DMS53 (cell line): ENCODE results near the gene ARHGEF37.
"Not testable (repeated sequence)": the region's sequence is repeated elsewhere in the genome, so short reads cannot be mapped to it uniquely, and the experiment has no call there.

Experiments
- DNase-seq: peaks from one replicate; lab custom pipeline; 2025; lab: John Stamatoyannopoulos, UW

The ARHGEF37 gene, protein sequence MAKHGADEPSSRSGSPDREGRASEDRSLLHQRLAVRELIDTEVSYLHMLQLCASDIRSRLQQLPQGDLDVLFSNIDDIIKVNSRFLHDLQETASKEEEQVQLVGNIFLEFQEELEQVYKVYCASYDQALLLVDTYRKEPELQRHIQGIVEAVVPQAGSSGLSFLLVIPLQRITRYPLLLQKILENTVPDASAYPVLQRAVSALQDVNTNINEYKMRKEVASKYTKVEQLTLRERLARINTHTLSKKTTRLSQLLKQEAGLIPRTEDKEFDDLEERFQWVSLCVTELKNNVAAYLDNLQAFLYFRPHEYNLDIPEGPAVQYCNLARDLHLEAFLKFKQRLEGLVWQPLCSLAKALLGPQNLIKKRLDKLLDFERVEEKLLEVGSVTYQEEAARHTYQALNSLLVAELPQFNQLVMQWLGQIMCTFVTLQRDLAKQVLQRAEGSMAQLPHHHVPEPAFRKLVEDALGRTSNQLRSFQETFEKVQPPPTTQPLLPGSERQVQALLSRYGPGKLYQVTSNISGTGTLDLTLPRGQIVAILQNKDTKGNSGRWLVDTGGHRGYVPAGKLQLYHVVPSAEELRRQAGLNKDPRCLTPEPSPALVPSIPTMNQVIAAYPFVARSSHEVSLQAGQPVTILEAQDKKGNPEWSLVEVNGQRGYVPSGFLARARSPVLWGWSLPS

DNA sequence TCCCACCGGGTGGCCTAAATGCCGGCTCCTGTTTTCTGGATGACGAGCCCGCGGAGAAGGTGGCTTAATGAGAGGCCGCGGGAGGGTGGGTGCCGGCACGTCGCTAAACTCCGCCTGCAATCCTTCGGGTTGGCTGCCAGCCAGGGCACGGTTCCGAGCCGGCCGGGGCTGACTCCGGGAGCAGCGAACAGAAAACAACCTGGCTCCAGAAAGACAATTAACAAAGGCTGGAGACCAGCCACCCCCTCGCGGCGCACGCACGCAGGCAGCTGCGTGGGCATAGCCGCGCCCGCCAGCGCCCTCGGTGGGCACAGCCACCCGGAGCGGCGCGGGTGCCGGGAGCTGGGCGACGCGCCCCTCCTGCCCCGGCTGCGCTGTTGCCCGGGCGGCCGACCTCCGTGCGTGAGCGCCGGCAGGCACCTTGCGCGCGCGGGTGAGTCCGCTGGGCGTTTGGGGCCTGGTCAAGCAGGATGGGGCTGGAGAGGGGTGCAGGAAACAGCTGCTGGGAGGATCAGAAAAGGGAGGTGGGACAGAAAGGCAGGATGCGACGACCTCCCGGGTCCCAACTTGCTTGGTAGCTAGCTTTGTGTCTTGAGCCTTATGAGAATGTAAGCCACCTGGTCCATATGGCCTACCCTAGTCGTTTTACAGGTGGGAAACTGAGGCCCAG lies at the start of gene ARHGEF37:
Gene ARHGEF37, plus strand, starts transcription at position 307 of the 670 bp plus-strand sequence. CDS start 16,272 bp downstream, outside the sequence.
- DNase-seq: peak; percentile 86

DNA sequence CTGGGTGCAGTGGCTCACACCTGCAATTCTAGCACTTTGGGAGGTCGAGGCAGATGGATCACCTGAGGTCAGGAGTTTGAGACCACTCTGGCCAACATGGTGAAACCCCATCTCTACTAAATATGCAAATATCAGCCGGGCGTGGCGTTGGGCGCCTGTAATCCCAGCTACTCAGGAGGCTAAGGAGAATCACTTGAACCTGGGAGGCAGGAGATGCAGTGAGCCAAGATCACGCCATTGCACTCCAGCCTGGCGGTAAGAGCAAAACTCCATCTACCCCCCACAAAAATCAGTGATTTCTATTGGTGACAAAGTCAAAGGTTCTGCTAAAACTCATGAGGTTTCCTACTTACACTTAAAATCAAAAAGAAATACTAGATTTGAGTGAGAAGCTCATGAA lies 48.9 kb upstream of the ARHGEF37 start:
- no peak for DNase-seq

DNA sequence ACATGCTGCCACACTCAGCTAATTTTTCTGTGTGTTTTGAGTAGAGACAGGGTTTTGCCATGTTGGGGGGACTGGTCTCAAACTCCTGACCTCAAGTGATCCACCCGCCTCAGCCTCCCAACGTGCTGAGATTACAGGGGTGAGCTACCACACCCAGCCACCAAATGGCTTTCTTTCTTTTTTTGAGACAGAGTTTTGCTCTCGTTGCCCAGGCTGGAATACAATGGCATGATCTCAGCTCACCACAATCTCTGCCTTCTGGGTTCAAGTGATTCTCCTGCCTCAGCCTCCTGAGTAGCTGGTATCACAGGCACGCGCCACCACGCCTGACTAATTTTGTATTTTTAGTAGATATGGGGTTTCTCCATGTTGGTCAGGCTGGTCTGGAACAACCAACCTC lies 45.5 kb upstream of the ARHGEF37 start:
- not testable (repeated sequence) for DNase-seq

- no peak for DNase-seq
Observed at GRCh38 chr5:149537374-149537975, 43.8 kb upstream of the ARHGEF37 start.

DNA sequence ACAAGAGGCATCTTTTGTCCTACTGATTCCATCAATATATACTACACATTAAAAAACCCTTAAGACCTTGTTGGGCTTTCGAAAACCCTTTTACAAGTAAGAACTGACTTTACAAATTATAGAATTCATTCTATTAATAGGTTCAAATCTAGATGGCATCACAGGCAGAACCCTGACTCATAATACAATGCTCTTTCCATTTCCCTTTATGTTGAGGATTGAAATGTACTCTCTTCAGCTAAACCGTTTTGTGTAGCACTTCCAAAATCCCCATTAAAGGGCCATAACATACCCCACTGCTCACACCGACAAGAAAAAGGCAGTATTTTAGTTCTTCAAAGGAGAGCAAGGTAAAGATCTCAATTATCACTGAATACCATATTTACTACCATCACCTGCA lies 41.2 kb upstream of the ARHGEF37 start:
- DNase-seq: no peak

GRCh38 chr5:149541893-149542292 lies 39.4 kb upstream of the ARHGEF37 start:
- DNase-seq: no peak

DNA sequence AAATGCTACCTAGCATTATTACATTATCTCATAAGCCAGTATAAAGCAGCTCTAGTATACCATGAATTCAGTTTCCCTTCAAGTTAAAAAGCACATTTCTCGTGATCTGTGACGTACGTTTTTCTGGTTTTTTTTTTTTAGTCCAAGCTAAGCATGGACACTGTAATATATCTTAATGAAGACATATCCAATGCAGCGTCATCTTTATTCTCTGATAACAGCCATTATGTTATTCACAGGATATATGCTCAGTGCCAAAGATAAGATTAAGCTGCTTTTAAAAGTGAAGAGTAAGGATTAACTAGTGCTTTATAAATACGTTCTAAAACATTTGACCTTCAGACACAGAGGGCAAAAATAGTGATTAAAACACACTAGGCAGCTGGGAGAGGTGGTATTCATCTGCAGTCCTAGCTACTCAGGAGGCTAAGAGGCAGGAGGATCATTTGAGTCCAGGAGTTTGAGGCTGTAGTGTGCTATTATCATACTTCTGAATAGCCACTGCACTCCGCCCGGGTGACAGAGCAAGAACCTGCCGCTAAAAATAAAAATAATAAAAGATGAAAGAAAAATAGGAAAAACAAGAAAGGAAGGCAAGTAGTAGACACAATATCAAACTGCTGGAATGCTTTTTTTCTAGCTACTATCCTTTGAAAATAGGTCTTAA lies 37.8 kb upstream of the ARHGEF37 start:
- no peak for DNase-seq

GRCh38 chr5:149544028-149544420 lies 37.3 kb upstream of the ARHGEF37 start:
- no peak for DNase-seq

GRCh38 chr5:149545327-149545726 lies 36.0 kb upstream of the ARHGEF37 start:
- no peak for DNase-seq

GRCh38 chr5:149546974-149547373 lies 34.3 kb upstream of the ARHGEF37 start:
- peak; percentile 79 for DNase-seq

DNA sequence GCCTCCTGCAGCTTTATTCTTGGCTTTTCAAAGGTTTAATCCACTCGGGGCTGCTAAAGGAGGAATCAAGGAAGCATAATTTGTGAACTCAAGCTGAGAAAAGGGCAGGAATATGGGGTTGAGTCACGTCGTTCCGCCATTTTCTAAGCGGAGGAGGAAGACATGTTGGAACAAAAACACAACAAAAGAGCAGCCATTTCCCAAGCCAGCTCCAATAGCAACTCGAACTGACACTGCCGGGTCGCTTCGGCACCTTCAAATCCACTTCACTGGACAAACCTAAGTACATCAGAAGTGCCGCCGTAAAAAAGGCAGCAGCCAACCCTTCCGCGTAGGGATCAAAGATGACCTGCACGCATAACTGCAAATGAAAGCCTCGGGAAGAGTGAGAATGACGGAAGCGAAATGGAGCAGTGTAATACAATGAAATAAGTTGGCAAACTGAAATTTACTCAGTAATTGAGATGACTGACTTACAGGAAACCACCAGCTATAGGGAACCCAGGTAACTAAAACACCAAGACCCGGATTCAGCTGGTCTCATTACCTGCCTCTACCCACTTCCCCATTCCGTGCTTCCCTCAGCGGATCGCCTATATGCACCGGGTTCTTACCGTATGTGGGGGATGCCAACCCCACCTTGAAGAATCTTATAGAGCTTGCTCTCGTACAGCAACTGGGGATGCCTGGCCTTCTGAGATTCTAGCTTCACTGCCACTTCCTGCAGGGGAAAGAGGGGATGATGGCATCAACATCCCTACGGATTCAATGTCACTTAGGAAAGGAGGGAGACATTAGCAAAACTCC lies 31.6 kb upstream of the ARHGEF37 start:
- DNase-seq: peak; percentile 95

DNA sequence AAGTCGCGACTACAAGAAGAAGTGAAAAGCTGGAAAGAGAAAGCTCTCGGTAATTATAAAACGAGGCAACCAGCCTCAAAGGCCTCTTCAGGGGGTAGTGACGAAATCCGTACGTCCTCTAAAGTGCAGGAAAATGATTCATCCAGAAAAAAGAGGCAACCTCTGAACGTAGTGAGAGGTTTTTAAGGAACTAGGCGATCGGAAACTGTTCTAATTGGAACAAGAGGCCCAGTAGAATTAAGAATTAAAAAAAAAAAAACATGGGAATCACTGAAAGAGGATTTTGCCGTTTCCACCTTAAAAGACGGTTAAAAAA lies 31.1 kb upstream of the ARHGEF37 start:
- DNase-seq: peak; percentile 79

- DNase-seq: peak; percentile 71
Observed at GRCh38 chr5:149550594-149551226, 30.6 kb upstream of the ARHGEF37 start.

- DNase-seq: peak; percentile 100
Observed at GRCh38 chr5:149551227-149552037, 29.9 kb upstream of the ARHGEF37 start, which contains the start of gene CSNK1A1. CSNK1A1 (minus strand) TSS chr5:149551439; CDS start chr5:149550964, 475 bp downstream.

DNA sequence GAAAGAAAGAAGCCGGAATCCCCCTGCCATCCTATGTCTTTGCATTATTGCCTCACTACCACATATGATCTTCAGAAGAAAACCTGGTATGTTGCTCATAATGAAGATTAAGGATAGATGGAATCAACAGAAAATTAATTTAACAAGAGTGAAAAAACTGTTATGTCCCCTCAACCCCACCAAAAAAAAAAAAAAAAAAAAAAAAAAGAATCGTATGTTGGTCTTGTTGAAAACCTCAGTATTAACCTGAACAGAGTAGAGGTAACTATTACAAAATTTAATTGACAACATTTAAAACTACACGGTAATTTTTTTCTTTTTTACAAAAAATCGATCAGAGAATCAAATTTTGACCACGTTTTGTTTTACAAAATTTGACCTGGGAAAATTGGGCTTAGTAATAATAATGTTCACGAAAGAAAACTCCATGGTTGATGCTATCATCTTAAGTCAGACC lies 29.2 kb upstream of the ARHGEF37 start:
- no peak for DNase-seq

- no peak for DNase-seq
Observed at GRCh38 chr5:149552553-149553160, 28.6 kb upstream of the ARHGEF37 start.

GRCh38 chr5:149559706-149560105 lies 21.6 kb upstream of the ARHGEF37 start:
- DNase-seq: no peak

GRCh38 chr5:149561848-149562247 lies 19.4 kb upstream of the ARHGEF37 start:
- DNase-seq: peak; percentile 82

DNA sequence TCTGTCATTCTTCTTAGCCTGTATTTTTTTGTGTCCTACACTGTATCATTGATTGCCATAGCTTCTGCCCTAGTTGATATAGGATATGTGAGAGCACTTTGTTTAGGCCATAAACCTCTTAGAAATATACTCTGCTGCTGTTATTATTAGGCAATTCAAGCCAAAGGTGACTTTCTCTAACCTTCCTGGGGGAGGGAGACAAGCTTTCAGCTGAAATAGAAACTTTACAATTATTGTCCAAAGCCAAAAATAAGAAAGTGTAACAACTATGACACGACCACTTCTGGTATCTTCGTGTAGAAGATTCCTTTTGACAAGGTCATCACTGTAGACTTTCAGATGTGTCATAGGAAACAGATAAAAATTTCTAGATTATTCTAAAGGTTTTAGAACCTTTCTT lies 17.8 kb upstream of the ARHGEF37 start:
- no peak for DNase-seq
